ENCODE measurements around the gene ZBTB4.

ZBTB4 gene

DNA sequence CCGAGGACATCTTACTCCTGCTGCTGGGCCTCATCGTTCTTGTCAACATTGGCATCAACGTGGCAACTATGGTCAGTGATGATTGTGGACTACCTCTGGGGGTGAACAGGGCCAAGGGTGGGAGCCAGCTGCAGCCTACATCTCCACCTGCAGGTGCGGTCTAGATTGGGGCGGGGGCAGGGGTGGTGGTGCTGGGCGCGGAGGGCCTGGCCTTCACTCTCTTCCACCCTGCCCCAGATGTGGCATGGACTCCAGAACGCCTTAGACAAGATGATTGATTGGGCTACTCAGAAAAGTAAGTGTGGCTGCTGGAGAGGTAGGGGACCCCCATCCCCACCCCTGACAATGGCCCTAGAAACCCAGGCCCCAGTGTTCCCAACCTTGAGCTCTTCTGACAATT, 53.7 kb downstream of the ZBTB4 start:
- H3K4me3 ChIP-seq (ENCODE audit: low read depth in 1 of 2, low read length in 2 of 2) = no peak overlapping the region
- H3K4me1 ChIP-seq (ENCODE audit: control insufficient read depth in 1 of 2, insufficient read depth in 2 of 2, low read length in 2 of 2) = no peaks in the 10 kb centered on the region
- no peak overlapping the region for H3K27ac ChIP-seq (ENCODE audit: low read depth, low read length)
- no peaks in the 10 kb centered on the region for H3K9me3 ChIP-seq (ENCODE audit: control insufficient read depth in 1 of 2, low read length in 2 of 2)
- no peaks in the 10 kb centered on the region for H3K36me3 ChIP-seq (ENCODE audit: control insufficient read depth in 1 of 2, insufficient read depth in 2 of 2, low read length in 2 of 2)
- H3K9ac ChIP-seq (ENCODE audit: low read depth in 1 of 2, low read length in 2 of 2) = no peak overlapping the region
- H3K27me3 ChIP-seq (ENCODE audit: control insufficient read depth in 1 of 2, insufficient read depth in 2 of 2, low read length in 2 of 2) = peaks cover 0 to 3% of the 10 kb centered on the region in 2 donors

DNA sequence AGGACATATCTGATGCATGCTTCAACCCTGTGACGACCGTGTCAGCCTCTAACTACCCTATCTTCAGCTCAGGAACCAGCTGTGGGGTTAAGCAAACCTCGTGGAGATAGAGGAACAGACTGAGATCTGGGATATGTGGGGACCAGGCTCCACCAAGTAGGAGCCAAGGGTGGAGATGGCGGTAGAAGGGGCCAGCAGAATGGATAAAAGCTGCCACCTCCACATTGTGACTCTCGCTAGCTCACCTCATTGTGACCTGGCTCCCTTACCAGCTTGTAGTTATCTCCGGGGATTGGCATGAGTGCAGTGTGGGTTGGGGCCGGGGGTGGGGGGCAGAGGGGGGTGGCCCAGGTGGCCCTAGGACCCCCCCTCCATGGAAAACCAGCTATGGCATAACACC, 54.1 kb downstream of the ZBTB4 start, which contains the start of gene SPEM2:
Gene SPEM2 (plus strand): TSS at position 301 of the 400 bp plus-strand sequence. CDS start 73 bp downstream, at position 374.
- no peak within 1 kb of the TSS for H3K27ac ChIP-seq (ENCODE audit: low read depth, low read length)
- H3K4me1 ChIP-seq (ENCODE audit: control insufficient read depth in 1 of 2, insufficient read depth in 2 of 2, low read length in 2 of 2) = no peaks in the 10 kb centered on the region
- H3K9me3 ChIP-seq (ENCODE audit: control insufficient read depth in 1 of 2, low read length in 2 of 2) = no peaks in the 10 kb centered on the region

DNA sequence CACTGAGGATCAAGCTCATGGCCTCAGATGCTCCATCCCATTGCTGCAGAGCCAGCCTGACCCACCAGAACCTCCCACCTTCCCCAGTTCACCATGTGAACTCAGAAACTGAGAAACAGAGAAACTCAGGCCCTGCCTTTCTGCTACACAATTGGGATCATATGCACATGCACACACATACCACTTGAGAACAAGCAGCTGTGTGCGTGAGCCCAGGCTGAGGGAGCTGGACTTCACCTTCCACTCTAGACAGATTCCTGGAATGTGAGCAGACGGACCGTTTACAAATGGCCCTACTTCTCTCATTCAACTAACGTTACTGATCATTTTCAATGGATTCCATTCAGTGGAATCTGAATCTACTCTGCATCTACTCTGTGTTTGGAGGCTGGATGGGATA, 55.8 kb downstream of the ZBTB4 start:
- no peaks in the 10 kb centered on the region for H3K36me3 ChIP-seq (ENCODE audit: control insufficient read depth in 1 of 2, insufficient read depth in 2 of 2, low read length in 2 of 2)
- no peak overlapping the region for H3K4me3 ChIP-seq (ENCODE audit: low read depth in 1 of 2, low read length in 2 of 2)
- no peaks in the 10 kb centered on the region for H3K4me1 ChIP-seq (ENCODE audit: control insufficient read depth in 1 of 2, insufficient read depth in 2 of 2, low read length in 2 of 2)
- no peak overlapping the region for H3K9ac ChIP-seq (ENCODE audit: low read depth in 1 of 2, low read length in 2 of 2)
- no peak overlapping the region for H3K27ac ChIP-seq (ENCODE audit: low read depth, low read length)
- H3K9me3 ChIP-seq (ENCODE audit: control insufficient read depth in 1 of 2, low read length in 2 of 2) = no peaks in the 10 kb centered on the region
- H3K27me3 ChIP-seq (ENCODE audit: control insufficient read depth in 1 of 2, insufficient read depth in 2 of 2, low read length in 2 of 2) = peaks cover 0 to 3% of the 10 kb centered on the region in 2 donors

More for the DNA sequence above, 54.1 kb downstream of the ZBTB4 start, which contains the start of gene SPEM2:
- no peaks in the 10 kb centered on the region for H3K36me3 ChIP-seq (ENCODE audit: control insufficient read depth in 1 of 2, insufficient read depth in 2 of 2, low read length in 2 of 2)
- H3K4me3 ChIP-seq (ENCODE audit: low read depth in 1 of 2, low read length in 2 of 2) = no peak within 1 kb of the TSS
- no peak within 1 kb of the TSS for H3K9ac ChIP-seq (ENCODE audit: low read depth in 1 of 2, low read length in 2 of 2)
- peaks cover 0 to 3% of the 10 kb centered on the region in 2 donors for H3K27me3 ChIP-seq (ENCODE audit: control insufficient read depth in 1 of 2, insufficient read depth in 2 of 2, low read length in 2 of 2)

DNA sequence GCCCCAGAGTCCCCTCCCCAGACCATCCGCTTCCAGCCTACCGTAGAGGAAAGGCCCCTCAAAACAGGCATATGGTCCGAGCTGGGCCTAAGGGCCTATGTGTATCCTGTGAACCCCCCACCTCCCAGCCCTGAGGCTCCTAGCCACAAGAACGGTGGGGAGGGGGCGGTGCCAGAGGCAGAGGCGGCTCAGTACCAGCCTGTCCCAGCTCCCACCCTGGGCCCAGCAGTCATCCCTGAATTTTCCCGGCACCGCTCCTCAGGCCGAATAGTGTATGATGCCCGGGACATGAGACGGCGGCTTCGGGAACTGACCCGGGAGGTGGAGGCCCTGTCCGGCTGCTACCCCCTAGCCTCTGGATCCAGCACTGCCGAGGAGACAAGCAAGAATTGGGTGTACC, 58.2 kb downstream of the ZBTB4 start:
- Histone ChIP-seq H3K4me1 (ENCODE audit: control insufficient read depth in 1 of 2, insufficient read depth in 2 of 2, low read length in 2 of 2) (no peaks in the 10 kb centered on the region), H3K36me3 (ENCODE audit: control insufficient read depth in 1 of 2, insufficient read depth in 2 of 2, low read length in 2 of 2) (no peaks in the 10 kb centered on the region), H3K4me3 (ENCODE audit: low read depth in 1 of 2, low read length in 2 of 2) (no peak overlapping the region), H3K9ac (ENCODE audit: low read depth in 1 of 2, low read length in 2 of 2) (no peak overlapping the region), H3K9me3 (ENCODE audit: control insufficient read depth in 1 of 2, low read length in 2 of 2) (no peaks in the 10 kb centered on the region), H3K27ac (ENCODE audit: low read depth, low read length) (no peak overlapping the region), H3K27me3 (ENCODE audit: control insufficient read depth in 1 of 2, insufficient read depth in 2 of 2, low read length in 2 of 2) (peaks cover 0 to 3% of the 10 kb centered on the region in 2 donors)

DNA sequence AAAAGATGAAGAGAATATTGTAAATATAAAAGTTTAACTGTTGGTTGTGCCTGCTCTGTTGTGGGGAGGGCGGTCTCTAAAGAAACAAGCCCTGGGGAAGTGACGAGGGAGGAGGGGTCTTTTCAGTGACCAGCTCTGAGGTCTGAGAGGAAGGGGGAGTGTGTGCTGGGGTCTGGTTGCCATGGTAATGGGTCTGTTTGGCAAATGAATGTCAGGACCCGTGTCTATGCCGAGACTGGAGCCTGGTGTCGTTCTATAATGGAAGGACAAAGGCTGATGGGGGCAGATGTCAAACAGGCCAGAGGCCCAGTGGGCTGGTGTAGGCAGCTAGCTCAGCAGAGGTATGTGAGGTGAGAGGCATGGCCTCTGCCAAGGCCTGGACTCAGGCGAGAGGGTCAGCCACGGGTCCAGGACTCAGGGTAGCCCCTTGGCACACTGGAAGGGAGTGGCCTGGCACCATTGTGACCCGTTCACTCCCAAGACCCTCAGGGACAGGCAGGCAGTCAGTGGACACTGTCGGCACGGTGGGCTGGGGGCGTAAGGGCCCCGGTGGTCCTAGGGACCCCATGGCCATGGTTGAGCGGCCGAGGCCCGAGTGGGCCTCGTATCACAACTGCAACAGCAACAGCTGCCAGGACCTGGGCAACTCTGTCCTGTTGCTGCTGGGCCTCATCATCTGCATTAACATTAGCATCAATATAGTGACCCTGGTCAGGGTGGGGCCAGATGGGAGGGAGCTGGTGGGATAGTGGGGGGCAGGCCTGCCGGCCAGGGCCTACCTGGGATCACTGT, 59.4 kb downstream of the ZBTB4 start, which contains the start of gene SPEM1:
Gene SPEM1 (plus strand): TSS at position 506 of the 792 bp plus-strand sequence. CDS start 61 bp downstream, at position 567.
- no peak within 1 kb of the TSS for H3K27ac ChIP-seq (ENCODE audit: low read depth, low read length)
- no peak within 1 kb of the TSS for H3K4me3 ChIP-seq (ENCODE audit: low read depth in 1 of 2, low read length in 2 of 2)
- no peaks in the 10 kb centered on the region for H3K4me1 ChIP-seq (ENCODE audit: control insufficient read depth in 1 of 2, insufficient read depth in 2 of 2, low read length in 2 of 2)
- peaks cover 0 to 3% of the 10 kb centered on the region in 2 donors for H3K27me3 ChIP-seq (ENCODE audit: control insufficient read depth in 1 of 2, insufficient read depth in 2 of 2, low read length in 2 of 2)
- H3K36me3 ChIP-seq (ENCODE audit: control insufficient read depth in 1 of 2, insufficient read depth in 2 of 2, low read length in 2 of 2) = no peaks in the 10 kb centered on the region
- no peak within 1 kb of the TSS for H3K9ac ChIP-seq (ENCODE audit: low read depth in 1 of 2, low read length in 2 of 2)
- H3K9me3 ChIP-seq (ENCODE audit: control insufficient read depth in 1 of 2, low read length in 2 of 2) = no peaks in the 10 kb centered on the region

DNA sequence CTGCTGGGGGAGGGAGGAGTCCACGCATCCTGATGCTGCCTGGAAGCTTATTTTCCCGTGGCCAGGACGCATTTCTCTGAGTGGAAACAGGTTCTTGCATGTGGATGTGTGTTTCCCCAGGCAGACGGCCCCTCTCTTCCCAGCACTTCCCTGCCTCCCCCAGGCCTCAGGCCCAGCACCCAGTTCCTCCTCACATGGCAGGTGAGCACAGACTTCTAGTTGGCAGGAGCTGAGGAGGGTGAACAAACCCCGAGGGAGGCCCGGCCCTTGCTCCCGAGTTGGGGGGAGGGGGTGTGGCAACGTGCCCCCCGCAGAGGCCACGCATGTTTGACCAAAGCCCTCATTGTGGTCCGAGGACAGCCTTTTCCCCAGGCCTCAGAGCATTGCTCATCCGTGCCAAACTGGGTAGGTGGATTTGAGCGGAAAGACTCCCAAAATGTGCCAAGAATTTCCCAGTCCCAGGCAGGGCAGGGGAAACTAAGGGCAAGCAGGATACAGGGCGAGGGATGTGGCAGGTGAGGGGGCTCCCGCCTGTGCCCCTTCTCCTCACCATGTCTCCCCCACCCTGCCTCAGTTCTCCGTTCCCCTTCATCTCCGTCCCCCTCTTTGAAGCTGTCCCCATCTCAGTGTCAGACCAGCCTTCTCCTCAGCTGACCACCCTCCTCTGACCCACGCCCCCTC, 60.8 kb downstream of the ZBTB4 start:
- Histone ChIP-seq H3K4me3 (ENCODE audit: low read depth in 1 of 2, low read length in 2 of 2) (no peak overlapping the region), H3K9ac (ENCODE audit: low read depth in 1 of 2, low read length in 2 of 2) (no peak overlapping the region), H3K4me1 (ENCODE audit: control insufficient read depth in 1 of 2, insufficient read depth in 2 of 2, low read length in 2 of 2) (no peaks in the 10 kb centered on the region), H3K27ac (ENCODE audit: low read depth, low read length) (no peak overlapping the region), H3K27me3 (ENCODE audit: control insufficient read depth in 1 of 2, insufficient read depth in 2 of 2, low read length in 2 of 2) (peaks cover 0 to 1% of the 10 kb centered on the region in 2 donors), H3K9me3 (ENCODE audit: control insufficient read depth in 1 of 2, low read length in 2 of 2) (no peaks in the 10 kb centered on the region), H3K36me3 (ENCODE audit: control insufficient read depth in 1 of 2, insufficient read depth in 2 of 2, low read length in 2 of 2) (no peaks in the 10 kb centered on the region)

DNA sequence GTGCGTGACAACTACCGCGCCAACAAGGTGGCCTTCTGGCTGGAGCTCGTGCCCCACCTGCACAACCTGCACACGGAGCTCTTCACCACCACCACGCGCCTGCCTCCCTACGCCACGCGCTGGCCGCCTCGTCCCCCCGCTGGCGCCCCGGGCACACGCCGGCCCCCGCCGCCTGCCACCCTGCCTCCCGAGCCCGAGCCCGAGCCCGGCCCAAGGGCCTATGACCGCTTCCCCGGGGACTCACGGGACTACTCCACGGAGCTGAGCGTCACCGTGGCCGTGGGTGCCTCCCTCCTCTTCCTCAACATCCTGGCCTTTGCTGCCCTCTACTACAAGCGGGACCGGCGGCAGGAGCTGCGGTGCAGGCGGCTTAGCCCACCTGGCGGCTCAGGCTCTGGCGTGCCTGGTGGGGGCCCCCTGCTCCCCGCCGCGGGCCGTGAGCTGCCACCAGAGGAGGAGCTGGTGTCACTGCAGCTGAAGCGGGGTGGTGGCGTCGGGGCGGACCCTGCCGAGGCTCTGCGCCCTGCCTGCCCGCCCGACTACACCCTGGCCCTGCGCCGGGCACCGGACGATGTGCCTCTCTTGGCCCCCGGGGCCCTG, 62.3 kb downstream of the ZBTB4 start:
- no peaks in the 10 kb centered on the region for H3K4me1 ChIP-seq (ENCODE audit: control insufficient read depth in 1 of 2, insufficient read depth in 2 of 2, low read length in 2 of 2)
- H3K27ac ChIP-seq (ENCODE audit: low read depth, low read length) = no peak overlapping the region
- H3K9ac ChIP-seq (ENCODE audit: low read depth in 1 of 2, low read length in 2 of 2) = no peak overlapping the region
- H3K36me3 ChIP-seq (ENCODE audit: control insufficient read depth in 1 of 2, insufficient read depth in 2 of 2, low read length in 2 of 2) = no peaks in the 10 kb centered on the region
- H3K27me3 ChIP-seq (ENCODE audit: control insufficient read depth in 1 of 2, insufficient read depth in 2 of 2, low read length in 2 of 2) = no peaks in the 10 kb centered on the region
- no peaks in the 10 kb centered on the region for H3K9me3 ChIP-seq (ENCODE audit: control insufficient read depth in 1 of 2, low read length in 2 of 2)
- no peak overlapping the region for H3K4me3 ChIP-seq (ENCODE audit: low read depth in 1 of 2, low read length in 2 of 2)

DNA sequence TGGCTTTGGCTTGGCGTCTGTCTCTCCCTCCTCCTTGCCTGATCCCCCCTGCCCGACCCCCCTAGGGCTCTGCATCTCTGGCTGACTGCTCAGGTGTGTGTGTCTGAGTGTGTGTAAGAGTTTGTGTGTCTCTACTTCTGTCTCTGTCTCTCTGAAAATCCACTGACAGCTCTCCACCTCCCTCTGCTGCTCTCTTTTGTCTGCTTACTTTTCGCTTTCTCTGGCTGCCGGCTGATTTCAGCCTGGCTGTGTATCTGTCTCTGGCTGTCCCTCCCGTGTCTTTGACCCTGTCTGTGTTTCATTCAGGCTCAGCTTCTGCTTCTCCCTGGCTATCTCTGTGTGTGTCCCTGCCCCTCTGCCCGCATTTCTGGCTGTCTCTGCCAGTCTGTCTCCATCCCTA, 63.1 kb downstream of the ZBTB4 start:
- Histone ChIP-seq H3K9me3 (ENCODE audit: control insufficient read depth in 1 of 2, low read length in 2 of 2) (no peaks in the 10 kb centered on the region), H3K4me1 (ENCODE audit: control insufficient read depth in 1 of 2, insufficient read depth in 2 of 2, low read length in 2 of 2) (no peaks in the 10 kb centered on the region), H3K9ac (ENCODE audit: low read depth in 1 of 2, low read length in 2 of 2) (no peak overlapping the region), H3K36me3 (ENCODE audit: control insufficient read depth in 1 of 2, insufficient read depth in 2 of 2, low read length in 2 of 2) (no peaks in the 10 kb centered on the region), H3K27ac (ENCODE audit: low read depth, low read length) (no peak overlapping the region), H3K27me3 (ENCODE audit: control insufficient read depth in 1 of 2, insufficient read depth in 2 of 2, low read length in 2 of 2) (no peaks in the 10 kb centered on the region), H3K4me3 (ENCODE audit: low read depth in 1 of 2, low read length in 2 of 2) (no peak overlapping the region)

DNA sequence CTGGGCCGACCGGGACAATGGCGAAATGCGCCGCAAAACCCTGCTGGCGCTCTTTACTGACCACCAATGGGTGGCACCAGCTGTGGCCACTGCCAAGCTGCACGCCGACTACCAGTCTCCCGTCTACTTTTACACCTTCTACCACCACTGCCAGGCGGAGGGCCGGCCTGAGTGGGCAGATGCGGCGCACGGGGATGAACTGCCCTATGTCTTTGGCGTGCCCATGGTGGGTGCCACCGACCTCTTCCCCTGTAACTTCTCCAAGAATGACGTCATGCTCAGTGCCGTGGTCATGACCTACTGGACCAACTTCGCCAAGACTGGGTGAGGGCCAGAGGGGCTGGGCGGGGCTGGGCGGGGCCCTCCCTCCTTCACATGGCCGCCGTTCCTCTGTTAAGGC, 63.6 kb downstream of the ZBTB4 start:
- H3K27ac ChIP-seq (ENCODE audit: low read depth, low read length) = no peak overlapping the region
- H3K4me3 ChIP-seq (ENCODE audit: low read depth in 1 of 2, low read length in 2 of 2) = no peak overlapping the region

DNA sequence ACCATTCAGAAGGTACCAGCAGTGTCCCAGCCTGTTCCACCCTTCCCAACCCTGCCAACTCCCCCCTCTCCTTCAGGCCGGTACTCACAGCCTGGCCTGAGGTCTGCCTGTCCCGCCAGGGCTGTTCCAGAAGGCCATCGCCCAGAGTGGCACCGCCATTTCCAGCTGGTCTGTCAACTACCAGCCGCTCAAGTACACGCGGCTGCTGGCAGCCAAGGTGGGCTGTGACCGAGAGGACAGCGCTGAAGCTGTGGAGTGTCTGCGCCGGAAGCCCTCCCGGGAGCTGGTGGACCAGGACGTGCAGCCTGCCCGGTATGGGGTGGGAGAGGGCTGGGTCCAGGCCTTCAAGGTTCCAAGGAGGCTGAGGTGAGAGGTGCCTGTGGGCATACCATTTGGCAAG, 64.6 kb downstream of the ZBTB4 start:
- Histone ChIP-seq H3K4me3 (ENCODE audit: low read depth in 1 of 2, low read length in 2 of 2) (no peak overlapping the region), H3K36me3 (ENCODE audit: control insufficient read depth in 1 of 2, insufficient read depth in 2 of 2, low read length in 2 of 2) (no peaks in the 10 kb centered on the region), H3K9me3 (ENCODE audit: control insufficient read depth in 1 of 2, low read length in 2 of 2) (no peaks in the 10 kb centered on the region), H3K9ac (ENCODE audit: low read depth in 1 of 2, low read length in 2 of 2) (no peak overlapping the region), H3K4me1 (ENCODE audit: control insufficient read depth in 1 of 2, insufficient read depth in 2 of 2, low read length in 2 of 2) (no peaks in the 10 kb centered on the region), H3K27me3 (ENCODE audit: control insufficient read depth in 1 of 2, insufficient read depth in 2 of 2, low read length in 2 of 2) (no peaks in the 10 kb centered on the region), H3K27ac (ENCODE audit: low read depth, low read length) (no peak overlapping the region)

More for the DNA sequence above, 63.6 kb downstream of the ZBTB4 start:
- no peaks in the 10 kb centered on the region for H3K27me3 ChIP-seq (ENCODE audit: control insufficient read depth in 1 of 2, insufficient read depth in 2 of 2, low read length in 2 of 2)
- H3K9me3 ChIP-seq (ENCODE audit: control insufficient read depth in 1 of 2, low read length in 2 of 2) = no peaks in the 10 kb centered on the region
- no peaks in the 10 kb centered on the region for H3K4me1 ChIP-seq (ENCODE audit: control insufficient read depth in 1 of 2, insufficient read depth in 2 of 2, low read length in 2 of 2)
- H3K36me3 ChIP-seq (ENCODE audit: control insufficient read depth in 1 of 2, insufficient read depth in 2 of 2, low read length in 2 of 2) = no peaks in the 10 kb centered on the region
- no peak overlapping the region for H3K9ac ChIP-seq (ENCODE audit: low read depth in 1 of 2, low read length in 2 of 2)
